GM12891 (cell line): ENCODE data around the gene FBXL3. TPM values are rescaled to one million over a fixed set of nuclear protein-coding genes. Genes with fewer than 3 reads are reported as not detected.

Source experiments
- DNase-seq: peaks from one replicate; pipeline ENCODE4 v3.0.0; 2011; ENCODE audit warnings: low spot score; ENCODE audit not compliant: insufficient read length
- FAIRE-seq: peaks from 2 replicates; lab custom pipeline; 2011; peaks lifted over from hg19 to GRCh38; lab: Jason Lieb, UNC
- PAX5 ChIP-seq: IDR thresholded peaks from 2 replicates; pipeline ENCODE4 v1.6.1; 2011; ENCODE audit warnings: low read length, moderate library complexity, mild to moderate bottlenecking; ENCODE audit not compliant: insufficient read depth, severe bottlenecking
- POLR2A ChIP-seq: IDR thresholded peaks from 2 replicates; pipeline ENCODE4 v1.6.1; 2011; ENCODE audit warnings: low read depth, low read length, control low read depth
- POLR2AphosphoS5 ChIP-seq: IDR thresholded peaks from 2 replicates; pipeline ENCODE4 v1.6.1; 2011; ENCODE audit warnings: low read depth, low read length, control low read depth
- POU2F2 ChIP-seq: IDR thresholded peaks from 2 replicates; pipeline ENCODE4 v1.6.1; 2011; ENCODE audit warnings: low read depth, mild to moderate bottlenecking, control low read depth, low read length, moderate library complexity
- SPI1 ChIP-seq: IDR thresholded peaks from 2 replicates; pipeline ENCODE4 v1.6.1; 2011; ENCODE audit warnings: low read depth, low read length, control low read depth
- TAF1 ChIP-seq: IDR thresholded peaks from 2 replicates; pipeline ENCODE4 v1.6.1; 2011; ENCODE audit warnings: low read depth, low read length, control low read depth
- polyA plus RNA-seq: library from polyadenylated mRNA; unstranded; fragments of >200 nt; gene quantifications from one replicate; pipeline ENCODE4 v1.2.1, GENCODE V29; 2012; ENCODE audit warnings: low read depth, missing spikeins, inconsistent platforms; ENCODE audit not compliant: missing spikeins

FBXL3 gene, protein sequence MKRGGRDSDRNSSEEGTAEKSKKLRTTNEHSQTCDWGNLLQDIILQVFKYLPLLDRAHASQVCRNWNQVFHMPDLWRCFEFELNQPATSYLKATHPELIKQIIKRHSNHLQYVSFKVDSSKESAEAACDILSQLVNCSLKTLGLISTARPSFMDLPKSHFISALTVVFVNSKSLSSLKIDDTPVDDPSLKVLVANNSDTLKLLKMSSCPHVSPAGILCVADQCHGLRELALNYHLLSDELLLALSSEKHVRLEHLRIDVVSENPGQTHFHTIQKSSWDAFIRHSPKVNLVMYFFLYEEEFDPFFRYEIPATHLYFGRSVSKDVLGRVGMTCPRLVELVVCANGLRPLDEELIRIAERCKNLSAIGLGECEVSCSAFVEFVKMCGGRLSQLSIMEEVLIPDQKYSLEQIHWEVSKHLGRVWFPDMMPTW
- 8.8 TPM for polyA plus RNA-seq

DNA sequence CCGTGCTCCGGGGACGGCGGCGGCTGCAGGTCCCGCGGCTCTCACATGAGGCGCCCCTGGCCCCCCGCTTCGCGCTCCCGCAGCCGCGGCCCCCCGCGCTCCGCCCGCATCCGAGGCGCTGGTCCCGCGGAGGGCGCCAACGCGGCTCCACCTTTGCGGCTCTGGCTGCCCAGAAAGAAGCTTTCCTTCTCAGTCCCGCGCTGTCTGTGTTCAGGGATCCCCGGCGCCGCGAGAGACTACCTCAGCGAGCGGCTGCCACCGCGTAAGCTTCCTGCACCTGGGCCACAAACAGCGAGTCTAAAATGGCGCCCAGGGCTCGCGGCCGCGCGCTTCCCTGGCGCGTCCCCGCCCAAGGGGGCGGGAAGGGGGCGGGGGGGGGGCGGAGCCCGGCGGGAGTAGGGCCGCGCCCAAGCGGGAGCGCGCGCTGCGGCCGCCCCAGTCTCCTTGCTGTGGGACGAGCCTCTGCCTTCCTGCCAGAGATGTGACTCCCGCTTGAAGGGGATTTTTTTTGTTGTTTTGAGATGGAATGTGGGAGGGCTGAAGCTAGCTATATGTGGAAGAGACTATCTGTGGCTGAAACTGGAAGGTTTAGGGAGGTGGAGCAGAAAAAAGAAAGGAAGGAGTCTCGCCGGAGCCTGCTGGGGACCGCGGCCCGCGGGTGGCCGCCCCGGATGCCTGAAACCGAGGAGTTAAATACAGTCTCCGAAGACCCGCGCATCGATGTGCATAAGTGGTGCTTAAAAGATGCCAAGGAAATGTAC is at the start of gene FBXL3:
FBXL3 (minus strand) TSS at position 299 of the 761 bp plus-strand sequence. CDS start 5,299 bp downstream, outside the sequence.
- TF ChIP-seq POLR2AphosphoS5 (peak; percentile 80), SPI1 (no peak), PAX5 (no peak), POU2F2 (no peak), TAF1 (peak; percentile 71), POLR2A (peak; percentile 62; the same call in 1 of the 2 replicates)
- peak; percentile 96 for FAIRE-seq
- DNase-seq, result peak; percentile 70

DNA sequence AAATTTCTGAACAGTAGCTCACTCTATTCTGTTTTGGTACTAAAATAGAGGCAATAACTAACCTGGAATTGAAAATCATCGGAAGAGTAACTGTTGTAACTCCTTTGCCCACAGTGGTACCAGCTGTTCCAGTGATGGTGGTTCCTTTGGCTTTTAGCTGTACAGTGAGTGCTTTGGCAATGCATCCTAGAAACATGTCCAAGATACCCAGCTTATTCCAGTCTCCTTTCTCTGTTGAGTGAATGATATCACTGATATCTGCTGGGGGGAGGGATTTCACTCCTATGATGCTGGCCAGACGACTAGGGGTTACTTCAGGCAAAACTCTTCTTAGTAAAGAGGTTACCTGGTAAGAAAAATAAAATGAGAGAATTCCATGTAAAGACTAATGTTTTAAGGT is 40.6 kb upstream of the FBXL3 start:
- no peak for FAIRE-seq
- DNase-seq, result no peak
- TF ChIP-seq POLR2A (no peak), TAF1 (no peak), PAX5 (no peak), SPI1 (no peak), POU2F2 (no peak), POLR2AphosphoS5 (no peak)

DNA sequence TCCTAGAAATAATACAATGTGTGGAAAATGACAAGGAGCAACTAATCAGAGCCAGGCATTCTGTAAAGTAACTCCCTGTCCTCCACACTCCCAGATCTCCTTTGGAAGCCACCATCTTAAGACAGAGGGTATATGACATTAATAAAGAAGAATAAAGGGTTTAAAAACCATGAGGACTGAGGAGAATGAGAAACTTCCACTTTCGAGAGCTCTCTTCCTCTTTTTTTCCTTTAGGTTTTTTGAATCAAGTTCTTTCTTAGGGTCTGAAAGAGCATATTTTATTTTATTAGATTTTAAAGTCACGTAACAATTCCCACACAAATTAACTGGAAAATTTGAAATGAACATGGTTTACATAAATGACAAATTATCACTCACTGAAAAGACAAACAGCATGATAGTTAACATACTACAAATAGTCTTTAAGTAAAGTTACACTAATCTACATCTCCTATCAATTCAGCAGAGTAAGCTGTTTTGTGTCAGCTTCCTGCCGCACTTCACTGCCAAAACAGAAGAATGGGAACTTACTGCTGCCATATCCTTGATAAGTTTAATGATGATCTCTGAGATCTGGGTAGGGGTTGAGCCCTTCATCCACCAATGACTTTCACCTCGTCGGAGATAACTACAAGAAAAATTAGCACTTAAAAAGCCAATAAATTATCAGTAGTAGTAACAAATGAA is 38.6 kb upstream of the FBXL3 start:
- DNase-seq (no peak), FAIRE-seq (peak; percentile 38)
- no peak for TF ChIP-seq POLR2A
- TF ChIP-seq SPI1, result peak; percentile 41; the same call in 1 of the 2 replicates

DNA sequence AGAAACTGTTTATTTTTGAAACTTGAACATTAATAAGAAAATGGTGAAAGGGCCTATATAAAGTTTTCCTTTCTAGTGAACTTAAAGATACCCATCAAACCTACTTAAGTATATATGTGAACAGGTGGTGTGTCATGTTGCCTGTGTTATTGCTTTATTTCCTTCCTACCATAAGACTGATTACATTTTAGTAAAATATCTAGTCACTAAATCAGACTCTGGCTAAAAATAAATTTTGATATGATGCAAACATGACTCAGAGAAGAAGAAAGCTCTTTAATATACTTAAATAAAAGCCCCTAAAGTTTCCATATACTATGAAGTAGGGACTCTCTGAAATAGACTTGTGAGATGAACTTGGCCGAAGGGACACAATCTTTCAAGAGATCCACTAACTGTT is 35.1 kb upstream of the FBXL3 start:
- TF ChIP-seq POU2F2 (no peak), POLR2AphosphoS5 (no peak)
- no peak for FAIRE-seq
- no peak for DNase-seq

DNA sequence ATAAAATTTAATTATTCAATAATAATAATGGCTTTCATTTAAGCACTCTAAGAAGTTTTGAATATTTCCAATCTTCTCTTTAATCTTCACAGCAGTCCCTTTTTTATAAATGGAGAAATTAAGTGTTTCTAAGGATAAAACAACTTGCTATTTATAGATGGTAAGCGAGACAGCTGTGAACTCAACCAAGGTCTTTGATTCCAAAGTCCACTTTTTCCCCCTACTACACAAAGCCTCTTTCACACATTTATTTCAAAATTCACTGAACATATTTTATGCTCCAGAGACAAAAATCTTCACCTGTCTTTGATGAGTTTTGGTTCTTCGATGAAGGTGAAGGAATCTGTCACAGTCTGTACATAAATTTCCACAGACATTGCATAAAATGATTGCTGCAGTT is 34.4 kb upstream of the FBXL3 start:
- TF ChIP-seq PAX5 (no peak), POU2F2 (no peak), SPI1 (no peak), POLR2AphosphoS5 (no peak), POLR2A (no peak), TAF1 (no peak)
- FAIRE-seq (no peak), DNase-seq (no peak)

DNA sequence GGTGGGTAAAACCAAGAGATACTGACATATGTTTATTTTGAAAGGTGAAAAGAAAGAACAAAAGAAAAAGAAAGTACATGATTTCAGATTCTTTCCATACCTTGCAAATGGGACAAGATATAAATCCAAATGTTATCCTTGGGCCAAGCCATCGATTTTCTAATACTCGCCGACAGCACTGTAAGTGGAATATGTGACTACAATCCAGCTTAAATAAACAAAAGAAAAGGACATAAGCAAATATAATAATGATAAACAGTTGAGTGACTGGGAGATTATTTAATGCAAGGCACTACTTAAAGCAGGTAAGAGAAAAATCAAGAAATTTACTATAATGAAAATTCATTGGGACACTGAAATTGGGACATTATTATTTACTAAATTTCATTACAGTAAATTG is 29.9 kb upstream of the FBXL3 start:
- DNase-seq, result no peak

DNA sequence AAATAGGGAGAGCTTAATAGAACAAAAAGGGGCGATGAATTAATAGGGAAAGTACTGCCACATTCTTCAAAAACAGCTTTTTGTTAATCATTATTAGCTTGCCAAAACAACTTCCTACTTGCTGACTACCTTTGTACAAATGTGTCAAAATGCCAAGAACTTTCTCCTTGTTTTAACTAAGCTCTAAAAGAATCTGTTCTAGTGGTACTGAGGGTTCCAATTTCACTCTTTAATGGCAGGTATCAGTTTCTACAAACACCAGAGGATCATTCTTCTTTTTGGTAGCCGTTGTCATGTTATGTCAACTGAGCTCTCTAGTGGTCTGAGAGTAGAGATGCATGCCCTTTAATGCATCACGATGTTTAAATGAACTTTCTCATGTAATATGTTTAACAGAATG is 29.4 kb upstream of the FBXL3 start:
- FAIRE-seq, result no peak
- TF ChIP-seq TAF1, result no peak
- no peak for TF ChIP-seq SPI1
- no peak for TF ChIP-seq POLR2AphosphoS5
- no peak for TF ChIP-seq POLR2A
- no peak for TF ChIP-seq POU2F2
- no peak for TF ChIP-seq PAX5
- DNase-seq, result no peak

More for the DNA sequence above, 29.9 kb upstream of the FBXL3 start:
- TF ChIP-seq POLR2AphosphoS5, result no peak
- TF ChIP-seq SPI1, result no peak
- TF ChIP-seq TAF1, result no peak
- TF ChIP-seq PAX5, result no peak
- TF ChIP-seq POLR2A, result no peak
- TF ChIP-seq POU2F2, result no peak
- FAIRE-seq, result no peak

DNA sequence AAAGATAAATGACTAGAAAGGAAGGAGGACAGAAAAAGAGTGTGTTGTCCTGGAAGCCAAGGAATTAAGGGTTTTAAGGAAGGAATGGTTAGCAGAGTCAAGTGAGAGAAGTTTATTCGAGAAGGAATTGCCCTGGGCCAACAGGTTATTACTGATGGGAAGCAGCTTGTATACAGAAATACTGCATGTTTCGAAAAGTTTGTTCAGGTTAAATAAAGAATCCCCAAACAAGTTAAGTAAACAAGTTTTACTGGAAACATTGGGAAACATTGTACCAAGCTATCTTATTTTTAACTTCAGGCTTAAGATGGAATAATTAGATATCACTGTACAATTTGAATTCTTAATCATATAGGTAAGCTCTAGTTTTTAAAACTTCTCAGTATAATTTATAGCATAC is 28.2 kb upstream of the FBXL3 start:
- no peak for FAIRE-seq
- no peak for DNase-seq
- TF ChIP-seq POLR2AphosphoS5 (no peak), PAX5 (no peak), POU2F2 (no peak), SPI1 (no peak), TAF1 (no peak), POLR2A (no peak)

DNA sequence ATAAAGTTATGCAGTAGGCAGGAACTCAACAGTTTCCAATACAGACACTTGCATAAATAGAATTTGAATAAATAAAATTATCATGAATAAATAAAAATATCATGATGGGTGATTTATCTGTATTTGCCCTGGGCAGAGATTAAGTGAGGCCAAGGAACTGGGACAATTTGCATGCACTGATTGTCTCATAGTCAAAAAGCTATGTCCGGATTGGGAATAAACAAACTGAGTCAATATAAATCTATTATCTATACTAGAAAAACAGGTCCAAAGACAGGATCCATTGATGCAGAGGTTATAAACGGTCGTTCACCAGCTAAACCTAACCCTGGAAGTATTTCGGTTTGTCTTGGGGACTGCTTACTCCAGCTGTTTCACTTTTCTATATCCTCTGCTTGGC is 26.2 kb upstream of the FBXL3 start:
- FAIRE-seq, result no peak
- no peak for TF ChIP-seq POLR2AphosphoS5
- no peak for TF ChIP-seq POLR2A
- no peak for DNase-seq

DNA sequence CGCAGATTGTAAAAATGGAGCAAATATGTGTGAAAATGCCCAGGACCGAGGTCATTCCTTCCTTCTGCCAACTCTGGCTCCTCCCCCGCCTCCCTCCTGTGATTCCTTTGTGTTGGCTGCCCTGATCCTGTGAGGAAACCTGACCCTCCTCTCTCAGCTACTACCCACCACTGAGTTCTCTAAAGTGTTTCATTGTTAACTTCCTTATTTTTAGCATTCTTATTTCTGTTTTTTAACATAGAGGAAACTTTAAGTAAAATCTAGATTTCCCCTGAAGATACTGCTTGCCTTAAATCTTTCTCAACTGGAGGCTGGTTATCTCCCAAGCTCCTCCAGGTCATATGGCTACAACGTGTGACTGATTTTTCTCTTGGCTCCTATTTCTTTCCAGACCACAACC is 21.7 kb upstream of the FBXL3 start:
- DNase-seq (no peak), FAIRE-seq (no peak)
- no peak for TF ChIP-seq TAF1
- no peak for TF ChIP-seq POLR2A
- no peak for TF ChIP-seq PAX5
- no peak for TF ChIP-seq SPI1
